ENCODE measurements around the gene KLHL7.
"Not testable (repeated sequence)": the region's sequence is repeated elsewhere in the genome, so short reads cannot be mapped to it uniquely, and the experiment has no call there.

Gene KLHL7

DNA sequence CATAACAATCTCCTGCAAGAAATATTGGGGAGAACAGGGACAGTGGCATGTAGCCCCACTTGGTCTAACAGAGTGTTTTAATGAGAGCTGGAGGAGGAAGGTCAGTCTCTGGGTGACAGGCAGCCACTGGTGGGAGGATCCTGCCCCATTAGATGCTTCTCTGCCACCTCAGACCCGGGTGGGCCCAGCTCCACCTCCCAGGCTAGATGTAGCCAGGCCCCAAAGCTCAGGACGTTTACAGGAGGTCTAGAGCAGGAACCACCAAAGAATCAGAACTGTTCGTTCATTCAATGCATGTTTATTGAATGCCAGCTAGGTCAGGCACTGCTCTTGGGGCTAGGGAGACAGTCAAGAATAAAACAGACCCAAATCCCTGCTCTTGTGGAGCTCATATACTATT is 112.6 kb downstream of the KLHL7 start:
- DNase-seq (ENCODE audit: low spot score) = no peak

DNA sequence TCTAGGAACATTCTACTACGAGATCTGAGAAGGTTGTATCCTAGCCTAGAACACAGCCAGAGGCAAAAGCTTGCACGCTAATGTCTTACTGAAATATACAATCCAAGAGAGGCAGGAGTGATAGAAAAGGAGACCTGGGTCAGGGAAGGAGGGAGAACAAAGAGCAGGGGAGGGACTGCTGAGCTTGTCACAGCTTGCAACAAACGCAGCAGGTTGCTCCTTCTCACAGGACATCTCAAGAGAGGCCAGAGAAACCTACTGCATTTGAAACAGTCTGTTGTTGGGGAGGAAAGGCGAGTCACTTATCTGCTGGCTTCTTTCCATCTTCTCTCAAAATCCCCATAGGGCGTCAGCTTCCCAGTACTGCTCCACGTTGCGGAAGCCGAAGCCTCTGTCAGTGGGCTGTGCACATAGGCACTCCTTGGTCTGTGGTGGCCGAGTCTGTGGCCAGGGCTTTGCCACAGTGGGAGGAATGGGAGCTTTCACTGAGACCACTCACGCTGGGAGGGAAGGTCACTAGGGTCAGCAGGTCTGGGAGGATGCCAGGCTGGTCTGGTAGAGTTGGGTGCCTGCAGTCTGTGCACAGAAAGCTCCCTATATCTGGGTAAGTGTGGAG is 115.2 kb downstream of the KLHL7 start:
- DNase-seq (ENCODE audit: low spot score) = no peak

DNA sequence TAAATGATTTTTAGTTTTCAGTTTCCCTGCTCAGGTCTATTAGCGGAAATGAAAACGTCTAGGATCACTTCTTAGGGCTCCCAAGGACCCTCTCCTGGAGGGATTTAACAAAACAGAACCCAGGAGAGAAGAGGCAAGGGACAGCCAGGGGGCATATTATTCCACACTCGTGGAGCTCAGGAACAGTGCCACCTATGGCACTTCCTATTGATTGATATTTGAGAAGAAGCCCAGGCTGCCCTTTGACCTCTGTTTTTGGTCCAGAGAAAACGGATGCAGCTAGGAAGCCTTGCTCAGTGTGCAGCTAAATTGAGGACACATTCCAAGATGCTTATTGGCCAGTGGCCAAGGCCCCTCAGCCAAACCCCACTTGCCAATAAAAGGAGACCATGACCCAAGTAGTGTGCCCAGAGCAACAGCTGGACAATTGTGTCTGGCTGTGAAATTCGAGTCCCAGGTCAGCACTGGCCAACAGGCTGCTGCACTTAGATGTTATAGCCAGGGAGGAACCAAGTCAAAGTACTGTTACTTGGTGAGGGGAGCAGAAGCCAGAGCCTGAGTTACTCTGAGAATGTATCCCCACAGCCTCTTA is 117.0 kb downstream of the KLHL7 start:
- DNase-seq (ENCODE audit: low spot score) = no peak

DNA sequence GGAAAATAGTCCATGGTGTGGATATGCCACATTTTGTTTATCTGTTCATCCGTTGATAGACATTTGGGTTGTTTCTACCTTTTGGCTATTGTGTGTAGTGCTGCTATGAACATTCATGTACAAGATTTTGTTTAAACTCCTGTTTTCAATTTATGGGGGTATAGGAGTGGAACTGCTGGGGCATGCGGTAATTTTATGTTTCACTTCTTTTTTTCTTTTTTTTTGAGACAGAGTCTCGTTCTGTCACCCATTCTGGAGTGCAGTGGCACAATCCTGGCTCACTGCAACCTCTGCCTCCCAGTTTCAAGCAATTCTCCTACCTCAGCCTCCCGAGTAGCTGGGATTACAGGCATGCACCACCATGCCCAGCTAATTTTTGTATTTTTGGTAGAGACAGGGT is 118.8 kb downstream of the KLHL7 start:
- DNase-seq (ENCODE audit: low spot score) = not testable (repeated sequence)

DNA sequence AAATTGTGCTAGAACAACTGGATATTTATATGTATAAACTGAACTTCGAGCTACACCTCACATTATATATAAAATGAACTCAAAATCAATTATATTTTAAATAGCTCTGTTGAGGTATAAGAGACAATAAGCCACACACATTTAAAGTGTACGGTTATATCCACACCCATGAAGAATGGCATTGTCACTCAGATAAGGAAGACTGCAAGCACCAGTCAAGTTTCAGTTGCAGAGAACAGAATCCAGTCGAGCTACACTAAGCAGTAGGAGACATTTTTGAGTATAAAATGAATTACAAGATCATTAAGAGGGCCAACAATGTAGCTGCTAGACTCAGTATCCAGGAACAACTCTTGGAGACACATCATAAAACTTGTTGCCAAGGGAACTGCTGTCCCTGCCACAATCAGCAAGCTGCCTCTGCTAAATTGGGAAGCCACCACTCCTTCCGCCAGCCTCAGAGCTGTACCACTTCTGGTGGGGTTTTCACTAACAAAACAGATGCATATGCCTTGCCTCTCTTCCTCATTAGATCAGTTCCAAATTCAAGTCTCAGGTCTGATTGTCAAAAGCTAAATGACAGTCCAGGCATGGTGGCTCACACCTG is 121.4 kb downstream of the KLHL7 start:
- peak; percentile 45 for DNase-seq (ENCODE audit: low spot score)
